Sigmoid colon (tissue), 7 donors: Measurements from ENCODE around the gene C13orf46. TPM values are rescaled to one million over a fixed set of nuclear protein-coding genes. Genes with fewer than 3 reads are reported as not detected.

Experiments
- DNase-seq: peaks from one replicate; pipeline ENCODE4 v3.0.0-alpha.2; 2019
- H3K27ac ChIP-seq, 4 donors: fragments of 200-600 bp; sonication (generic); one replicate each; pipeline ENCODE4 v1.5.1; 2016 to 2019; ENCODE audit warnings: mild to moderate bottlenecking in 1 of 4
- H3K27me3 ChIP-seq, 3 donors: fragments of 200-600 bp; sonication (generic); one replicate each; pipeline ENCODE4 v1.5.1; 2019; ENCODE audit warnings: mild to moderate bottlenecking in 1 of 3
- H3K36me3 ChIP-seq, 4 donors: fragments of 200-600 bp; sonication (generic); one replicate each; pipeline ENCODE4 v1.5.1; 2016 to 2019
- H3K4me1 ChIP-seq, 4 donors: fragments of 200-600 bp; sonication (generic); one replicate each; pipeline ENCODE4 v1.5.1; 2017 to 2019
- H3K4me3 ChIP-seq, 4 donors: fragments of 200-600 bp; sonication (generic); one replicate each; pipeline ENCODE4 v1.5.1; 2017 to 2019; ENCODE audit warnings: mild to moderate bottlenecking in 2 of 4, moderate library complexity in 1 of 4
- H3K9me3 ChIP-seq, 4 donors: fragments of 200-600 bp in 3 of 4; sonication (generic) in 3 of 4; one replicate each; pipeline versions ENCODE4 v1.5.1 to v1.6.1; 2013 to 2019
- CTCF ChIP-seq, 4 experiments: fragments of 450-650 bp in 3 of 4; fragments of 200-600 bp in 1 of 4; IDR thresholded peaks; one replicate each; pipeline ENCODE4 v1.5.1; 2016 to 2019; ENCODE audit warnings: antibody characterized with exemption in 4 of 4, mild to moderate bottlenecking in 3 of 4, moderate library complexity in 2 of 4
- EP300 ChIP-seq, 4 donors: sonication (generic); formaldehyde crosslinking; IDR thresholded peaks; one replicate each; pipeline ENCODE4 v1.6.1; 2017; ENCODE audit warnings: antibody characterized with exemption in 4 of 4
- POLR2A ChIP-seq, 2 donors: fragments of 450-650 bp; IDR thresholded peaks; one replicate each; pipeline ENCODE4 v1.6.1; 2016; ENCODE audit warnings: antibody characterized with exemption in 2 of 2, mild to moderate bottlenecking in 2 of 2, moderate library complexity in 2 of 2
- POLR2AphosphoS5 ChIP-seq, 4 donors: sonication (generic); formaldehyde crosslinking; IDR thresholded peaks; one replicate each; pipeline ENCODE4 v1.6.1; 2017; ENCODE audit warnings: antibody characterized with exemption in 4 of 4
- WGBS, 2 donors: extraction: QIAGEN DNeasy Blood & Tissue Kit; methylation state at CpG; one replicate each; pipeline ENCODE4 v1.1.7; 2013; 5-methylcytosine and 5-hydroxymethylcytosine counted together
- intact Hi-C: fragments of 100-400 bp; cut with DNase I; formaldehyde crosslinking; loops from one replicate; pipeline ENCODE4 v1.15.1; 2023
- polyA plus RNA-seq, 3 donors: library from polyadenylated mRNA; stranded (reverse); fragments of 200-250 nt; gene quantifications; one replicate each; pipeline ENCODE4 v1.2.3, GENCODE V29; 2013
- total RNA-seq, 4 donors: library from RNA; depleted of rRNA; stranded (reverse); fragments of >200 nt; gene quantifications; one replicate each; pipeline ENCODE4 v1.1.0, GENCODE V29; 2016
- donor health status: healthy with polysubstance abuse.
- donor health status: Bipolar disorder and iron deficiency.
- donor health status: healthy.

Gene C13orf46
- total and polyA plus RNA-seq, 7 donors, result 0.23 to 11.9 (median 0.81) TPM; not detected in 2

GRCh38 chr13:113938716-113939115 is 35.2 kb downstream of the C13orf46 start:
- WGBS, 2 donors, result 20 to 57% methylated on average over 11 of the region's 11 CpGs
- TF ChIP-seq POLR2A (IDR thresholded peaks at IDR 0.05), result no peak
- no peak for TF ChIP-seq CTCF (IDR thresholded peaks at IDR 0.05)
- TF ChIP-seq EP300 (IDR thresholded peaks at IDR 0.05), result no peak
- TF ChIP-seq POLR2AphosphoS5 (IDR thresholded peaks at IDR 0.05), result no peak
- DNase-seq, result no peak
- peaks cover 0 to 30% (median 24%) of the 10 kb centered on the region in 3 donors for H3K27me3 ChIP-seq
- no peak overlapping the region for H3K4me3 ChIP-seq
- no peak overlapping the region for H3K27ac ChIP-seq
- peaks cover 0 to 9% (median 4%) of the 10 kb centered on the region in 4 donors for H3K4me1 ChIP-seq
- H3K36me3 ChIP-seq, result no peaks in the 10 kb centered on the region
- no peaks in the 10 kb centered on the region for H3K9me3 ChIP-seq
- intact Hi-C loops, result no loop called here

GRCh38 chr13:113938246-113938645 is 35.6 kb downstream of the C13orf46 start:
- TF ChIP-seq EP300 (IDR thresholded peaks at IDR 0.05) (no peak), POLR2A (IDR thresholded peaks at IDR 0.05) (no peak), CTCF (IDR thresholded peaks at IDR 0.05) (no peak), POLR2AphosphoS5 (IDR thresholded peaks at IDR 0.05) (no peak)
- no peaks in the 10 kb centered on the region for H3K9me3 ChIP-seq
- peaks cover 0 to 25% (median 24%) of the 10 kb centered on the region in 3 donors for H3K27me3 ChIP-seq
- peaks cover 0 to 9% (median 4%) of the 10 kb centered on the region in 4 donors for H3K4me1 ChIP-seq
- no peak overlapping the region for H3K4me3 ChIP-seq
- no peaks in the 10 kb centered on the region for H3K36me3 ChIP-seq
- DNase-seq, result no peak
- intact Hi-C loops, result no loop called here
- H3K27ac ChIP-seq, result no peak overlapping the region
- 44 to 72% methylated on average over 7 of the region's 7 CpGs for WGBS, 2 donors

GRCh38 chr13:113937527-113938180 is 36.2 kb downstream of the C13orf46 start:
- intact Hi-C loops, result no loop called here
- no peaks in the 10 kb centered on the region for H3K36me3 ChIP-seq
- H3K4me3 ChIP-seq, result no peak overlapping the region
- H3K9me3 ChIP-seq, result no peaks in the 10 kb centered on the region
- 22 to 70% methylated on average over 20 of the region's 20 CpGs for WGBS, 2 donors
- no peak for DNase-seq
- no peak for TF ChIP-seq CTCF (IDR thresholded peaks at IDR 0.05)
- no peak for TF ChIP-seq POLR2AphosphoS5 (IDR thresholded peaks at IDR 0.05)
- no peak for TF ChIP-seq EP300 (IDR thresholded peaks at IDR 0.05)
- TF ChIP-seq POLR2A (IDR thresholded peaks at IDR 0.05), result no peak
- no peak overlapping the region for H3K27ac ChIP-seq
- H3K4me1 ChIP-seq, result peaks cover 0 to 9% (median 4%) of the 10 kb centered on the region in 4 donors
- H3K27me3 ChIP-seq, result peaks cover 0 to 25% (median 24%) of the 10 kb centered on the region in 3 donors

GRCh38 chr13:113937073-113937472 is 36.8 kb downstream of the C13orf46 start:
- intact Hi-C loops, result no loop called here
- peaks cover 0 to 25% (median 24%) of the 10 kb centered on the region in 3 donors for H3K27me3 ChIP-seq
- no peak for TF ChIP-seq CTCF (IDR thresholded peaks at IDR 0.05)
- no peak for TF ChIP-seq POLR2A (IDR thresholded peaks at IDR 0.05)
- no peak for TF ChIP-seq POLR2AphosphoS5 (IDR thresholded peaks at IDR 0.05)
- TF ChIP-seq EP300 (IDR thresholded peaks at IDR 0.05), result no peak
- DNase-seq, result peak; percentile 42
- H3K4me1 ChIP-seq, result peaks cover 0 to 9% (median 4%) of the 10 kb centered on the region in 4 donors
- no peaks in the 10 kb centered on the region for H3K36me3 ChIP-seq
- H3K27ac ChIP-seq, result no peak overlapping the region
- WGBS, 2 donors, result 16 to 72% methylated on average over 12 of the region's 12 CpGs
- no peak overlapping the region for H3K4me3 ChIP-seq
- no peaks in the 10 kb centered on the region for H3K9me3 ChIP-seq
